A549 (cell line): ENCODE measurements around the gene EXOC2. TPM values are rescaled to one million over a fixed set of nuclear protein-coding genes. Genes with fewer than 3 reads are reported as not detected.

Source experiments
- ATAC-seq, 2 experiments: fragments of 200-7000 bp in 1 of 2; fragments of >200 bp in 1 of 2; cut with Nextera tagmentation in 1 of 2; cut with Tn5 transposase in 1 of 2; 3 replicates each; pipeline versions ENCODE4 v1.8.0 to v1.9.1; 2018 to 2020; ENCODE audit warnings: mild to moderate bottlenecking in 1 of 2, moderate library complexity in 1 of 2
- CTCF ChIA-PET: fragments of 300-600 bp; sonication (Branson Sonifier 250); formaldehyde crosslinking; extraction: SDS; loops from one replicate; lab custom pipeline; 2021; ENCODE audit warnings: antibody characterized with exemption, inconsistent platforms; lab: Yijun Ruan, JAX
- POLR2A ChIA-PET: fragments of 350-600 bp; formaldehyde crosslinking; extraction: SDS; loops from one replicate; lab custom pipeline; 2021; ENCODE audit warnings: antibody characterized with exemption, inconsistent platforms; lab: Yijun Ruan, JAX
- DNase-seq, 2 experiments: peaks; one replicate each; pipeline versions ENCODE4 v3.0.0 to v3.0.0-alpha.2; 2011 to 2016; ENCODE audit warnings: low read depth in 1 of 2, low spot score in 1 of 2
- FAIRE-seq: peaks from 2 replicates; lab custom pipeline; 2011; peaks lifted over from hg19 to GRCh38; lab: Jason Lieb, UNC
- H3K27ac ChIP-seq, 2 experiments: fragments of >200 bp; sonication (Bioruptor Twin); formaldehyde crosslinking; 3 replicates each; pipeline ENCODE4 v1.5.1; 2016 to 2017
- H3K4me1 ChIP-seq: fragments of >200 bp; sonication (Bioruptor Twin); formaldehyde crosslinking; 3 replicates; pipeline ENCODE4 v1.6.1; 2016
- H3K4me2 ChIP-seq: fragments of >200 bp; sonication (Bioruptor Twin); formaldehyde crosslinking; 3 replicates; pipeline ENCODE4 v1.6.1; 2016
- H3K4me3 ChIP-seq: fragments of >200 bp; sonication (Bioruptor Twin); formaldehyde crosslinking; 3 replicates; pipeline ENCODE4 v1.5.1; 2016
- H3K9me3 ChIP-seq: fragments of >200 bp; sonication (Bioruptor Twin); formaldehyde crosslinking; 3 replicates; pipeline ENCODE4 v1.6.1; 2016
- BCL3 ChIP-seq: fragments of >200 bp; sonication (Bioruptor Twin); formaldehyde crosslinking; IDR thresholded peaks from 3 replicates; pipeline ENCODE4 v1.6.1; 2016
- CHD4 ChIP-seq: fragments of 200-600 bp; sonication (generic); IDR thresholded peaks from 2 replicates; pipeline ENCODE4 v1.6.1; 2016; ENCODE audit warnings: antibody characterized with exemption, mild to moderate bottlenecking, borderline replicate concordance
- CTCF ChIP-seq: fragments of >200 bp; sonication (Bioruptor Twin); formaldehyde crosslinking; IDR thresholded peaks from 3 replicates; pipeline ENCODE4 v1.5.1; 2016
- EP300 ChIP-seq, 2 experiments: fragments of >200 bp; sonication (Bioruptor Twin); formaldehyde crosslinking; IDR thresholded peaks; 2 replicates in 1 of 2; 3 replicates in 1 of 2; pipeline ENCODE4 v1.6.1; 2016 to 2017
- FOSB ChIP-seq: fragments of 250-450 bp; sonication (Bioruptor Pico); IDR thresholded peaks from 2 replicates; pipeline ENCODE4 v1.5.0; 2020; ENCODE audit warnings: mild to moderate bottlenecking, moderate library complexity
- HMGXB4 ChIP-seq: fragments of 250-450 bp; sonication (Bioruptor Pico); IDR thresholded peaks from 2 replicates; pipeline ENCODE4 v1.5.0; 2021; ENCODE audit warnings: mild to moderate bottlenecking, moderate library complexity, borderline replicate concordance
- HOXB13 ChIP-seq: fragments of 250-450 bp; sonication (Bioruptor Pico); IDR thresholded peaks from 2 replicates; pipeline ENCODE4 v1.5.0; 2020; ENCODE audit warnings: low read depth, mild to moderate bottlenecking, moderate library complexity
- HOXB5 ChIP-seq: fragments of 250-450 bp; sonication (Bioruptor Pico); IDR thresholded peaks from 2 replicates; pipeline ENCODE4 v1.5.0; 2020; ENCODE audit warnings: mild to moderate bottlenecking, moderate library complexity
- JUN ChIP-seq, 2 experiments: fragments of >200 bp; sonication (Bioruptor Twin); formaldehyde crosslinking; IDR thresholded peaks; 2 replicates in 1 of 2; 3 replicates in 1 of 2; pipeline ENCODE4 v1.6.1; 2016 to 2017
- KDM1A ChIP-seq: fragments of 200-600 bp; sonication (generic); IDR thresholded peaks from 2 replicates; pipeline ENCODE4 v1.6.1; 2016; ENCODE audit warnings: low read depth, mild to moderate bottlenecking
- REST ChIP-seq: fragments of 200-600 bp; sonication (generic); IDR thresholded peaks from 2 replicates; pipeline ENCODE4 v1.6.1; 2016; ENCODE audit warnings: antibody characterized with exemption, mild to moderate bottlenecking, moderate library complexity
- SMC3 ChIP-seq: fragments of >200 bp; sonication (Bioruptor Twin); formaldehyde crosslinking; IDR thresholded peaks from 3 replicates; pipeline ENCODE4 v1.6.1; 2018; ENCODE audit warnings: inconsistent platforms
- SREBF2 ChIP-seq: fragments of 450-650 bp; IDR thresholded peaks from 2 replicates; pipeline ENCODE4 v1.6.1; 2014; ENCODE audit warnings: mild to moderate bottlenecking, moderate library complexity
- ZSCAN20 ChIP-seq: fragments of 250-450 bp; sonication (Bioruptor Pico); IDR thresholded peaks from 2 replicates; pipeline ENCODE4 v1.8.0; 2022; ENCODE audit warnings: mild to moderate bottlenecking, moderate library complexity
- WGBS: methylation state at CpG from one replicate; pipeline ENCODE4 v1.1.6; 2017; ENCODE audit errors: missing lambda C conversion rate; 5-methylcytosine and 5-hydroxymethylcytosine counted together
- polyA plus RNA-seq, 4 experiments: library from polyadenylated mRNA; depleted of rRNA in 3 of 4; stranded (reverse); fragments of >200 nt; fragmentation: RNase III in 1 of 4; extraction: RNeasy Plus Mini Kit Qiagen cat#74134 plus additional on column Dnase treatment in 1 of 4; gene quantifications; 2 replicates in 3 of 4; 3 replicates in 1 of 4; pipeline ENCODE4 v1.2.3, GENCODE V29; 2011 to 2017

EXOC2 gene
- polyA plus RNA-seq, 2 of the 4 experiments (the other 2 are of a cell fraction): 13.3 to 22.9 TPM

GRCh38 chr6:692356-692851 lies 535 bp downstream of the EXOC2 start (continued):
- TF ChIP-seq REST (no peak), HMGXB4 (CRISPR knock-in tag) (no peak), HOXB13 (CRISPR knock-in tag) (no peak), CTCF (no peak), KDM1A (no peak), SMC3 (no peak)

- DNase-seq (no peak), ATAC-seq (no peak), FAIRE-seq (no peak)
- no peak overlapping the region for H3K27ac ChIP-seq
- no peak overlapping the region for H3K4me3 ChIP-seq
- H3K4me1 ChIP-seq: peaks cover 18% of the 10 kb centered on the region
- POLR2A ChIA-PET: no interaction called here
- TF ChIP-seq FOSB (CRISPR knock-in tag): no peak
- no peak for TF ChIP-seq SREBF2
- no peak for TF ChIP-seq BCL3
- TF ChIP-seq ZSCAN20: no peak
- no peak for TF ChIP-seq HOXB5
- TF ChIP-seq HMGXB4 (CRISPR knock-in tag): no peak
- no peak for TF ChIP-seq JUN (IDR thresholded peaks at IDR 0.05)
- TF ChIP-seq EP300 (IDR thresholded peaks at IDR 0.05): no peak
- TF ChIP-seq CHD4: no peak
- CTCF ChIA-PET: interaction anchor here (1.0 kb wide), 1 partner anchor 96 kb away, joined by 3 read pairs; no protein-coding TSS in a partner anchor
- H3K9me3 ChIP-seq: no peaks in the 10 kb centered on the region
- no peak overlapping the region for H3K4me2 ChIP-seq
- WGBS: 48% methylated on average over 2 of the region's 2 CpGs
Observed at GRCh38 chr6:689223-689622, 3.7 kb downstream of the EXOC2 start.
